Smooth muscle cell (in vitro differentiated cells): ENCODE results near the gene BEX3. TPM values are rescaled to one million over a fixed set of nuclear protein-coding genes. Genes with fewer than 3 reads are reported as not detected.

ENCODE experiments used
- DNase-seq: peaks from one replicate; lab custom pipeline; 2025; ENCODE audit not compliant: unreplicated experiment; lab: John Stamatoyannopoulos, UW
- H2AFZ ChIP-seq: fragments of 200-600 bp; sonication (generic); 2 replicates; pipeline ENCODE4 v1.6.0; 2016; ENCODE audit warnings: antibody characterized with exemption, low read depth, mild to moderate bottlenecking
- H3F3A ChIP-seq: fragments of 200-600 bp; sonication (generic); 2 replicates; pipeline ENCODE4 v1.6.0; 2017; ENCODE audit warnings: antibody characterized with exemption, low read depth
- H3K27ac ChIP-seq: fragments of 200-600 bp; sonication (generic); 2 replicates; pipeline ENCODE4 v1.5.1; 2016; ENCODE audit warnings: low read depth, mild to moderate bottlenecking
- H3K27me3 ChIP-seq: fragments of 200-600 bp; sonication (generic); 2 replicates; pipeline ENCODE4 v1.6.1; 2016; ENCODE audit warnings: low read depth, mild to moderate bottlenecking
- H3K36me3 ChIP-seq: fragments of 200-600 bp; sonication (generic); 2 replicates; pipeline ENCODE4 v1.5.1; 2016; ENCODE audit warnings: low read depth
- H3K4me1 ChIP-seq: fragments of 200-600 bp; sonication (generic); 2 replicates; pipeline ENCODE4 v1.5.1; 2016; ENCODE audit warnings: low read depth
- H3K4me2 ChIP-seq: fragments of 200-600 bp; sonication (generic); 2 replicates; pipeline ENCODE4 v1.6.0; 2016; ENCODE audit warnings: mild to moderate bottlenecking
- H3K4me3 ChIP-seq: fragments of 200-600 bp; sonication (generic); 2 replicates; pipeline ENCODE4 v1.5.1; 2016; ENCODE audit warnings: mild to moderate bottlenecking
- H3K79me2 ChIP-seq: fragments of 200-600 bp; sonication (generic); 2 replicates; pipeline ENCODE4 v1.6.0; 2016; ENCODE audit warnings: low read depth, mild to moderate bottlenecking
- H3K9ac ChIP-seq: fragments of 200-600 bp; sonication (generic); 2 replicates; pipeline ENCODE4 v1.6.0; 2016; ENCODE audit warnings: low read depth
- H3K9me3 ChIP-seq: fragments of 200-600 bp; sonication (generic); replicated peaks from 2 replicates; pipeline ENCODE4 v1.5.1; 2016; ENCODE audit warnings: low read depth
- H4K20me1 ChIP-seq: fragments of 200-600 bp; sonication (generic); 2 replicates; pipeline ENCODE4 v1.6.0; 2016; ENCODE audit warnings: low read depth
- CTCF ChIP-seq: fragments of 200-600 bp; sonication (generic); IDR thresholded peaks from 2 replicates; pipeline ENCODE4 v1.5.1; 2017; ENCODE audit warnings: borderline replicate concordance, mild to moderate bottlenecking, antibody characterized with exemption; ENCODE audit not compliant: insufficient read depth, poor library complexity, severe bottlenecking
- WGBS: methylation state at CpG from one replicate; pipeline ENCODE4 v1.1.7; 2016; ENCODE audit warnings: low lambda C conversion rate; 5-methylcytosine and 5-hydroxymethylcytosine counted together
- polyA plus RNA-seq: library from polyadenylated mRNA; unstranded; fragments of >200 nt; fragmentation: Nextera tagmentation; extraction: Ambion mirVana; gene quantifications from 2 replicates; pipeline ENCODE4 v1.2.1, GENCODE V29; 2016
- total RNA-seq: library from RNA; depleted of rRNA; stranded (reverse); fragments of >200 nt; gene quantifications from 2 replicates; pipeline ENCODE4 v1.2.3, GENCODE V29; 2014

Gene BEX3
- total and polyA plus RNA-seq, 2 experiments from 2014 or later: 259 to 554 TPM

- H3K4me1 ChIP-seq: peaks cover 13% of the 10 kb centered on the region
- no peaks in the 10 kb centered on the region for H3K9me3 ChIP-seq
- no peak overlapping the region for H3K27ac ChIP-seq
- H2AFZ ChIP-seq: no peak overlapping the region
- no peak overlapping the region for H3K9ac ChIP-seq
- DNase-seq: no peak
- H3K27me3 ChIP-seq: no peaks in the 10 kb centered on the region
- no peaks in the 10 kb centered on the region for H3F3A ChIP-seq
- H3K4me3 ChIP-seq: no peak overlapping the region
- no peak overlapping the region for H3K4me2 ChIP-seq
- H3K36me3 ChIP-seq: peaks cover 3% of the 10 kb centered on the region
- TF ChIP-seq CTCF: no peak
- H3K79me2 ChIP-seq: peaks cover 26% of the 10 kb centered on the region
- peaks cover 17% of the 10 kb centered on the region for H4K20me1 ChIP-seq
- WGBS: 83% methylated on average over 2 of the region's 2 CpGs
Observed at GRCh38 chrX:103360092-103360491, 16.2 kb upstream of the BEX3 start.

- Histone ChIP-seq H3K27me3 (no peaks in the 10 kb centered on the region), H3K79me2 (peaks cover 22% of the 10 kb centered on the region), H3K4me1 (peaks cover 10% of the 10 kb centered on the region), H3K9ac (no peak overlapping the region), H3K27ac (no peak overlapping the region), H3K4me3 (no peak overlapping the region), H2AFZ (no peak overlapping the region), H3K36me3 (peaks cover 3% of the 10 kb centered on the region), H3K9me3 (no peaks in the 10 kb centered on the region), H3K4me2 (no peak overlapping the region), H4K20me1 (peaks cover 17% of the 10 kb centered on the region), H3F3A (no peaks in the 10 kb centered on the region)
- no peak for DNase-seq
- no peak for TF ChIP-seq CTCF
- 73% methylated on average over 2 of the region's 2 CpGs for WGBS
Observed at GRCh38 chrX:103360916-103361315, 15.4 kb upstream of the BEX3 start.

- Histone ChIP-seq H3K27me3 (no peaks in the 10 kb centered on the region), H3K79me2 (peaks cover 13% of the 10 kb centered on the region), H3K4me3 (no peak overlapping the region), H3K27ac (no peak overlapping the region), H3K9me3 (no peaks in the 10 kb centered on the region), H3K9ac (no peak overlapping the region), H2AFZ (no peak overlapping the region), H3K4me2 (no peak overlapping the region), H3K36me3 (peaks cover 3% of the 10 kb centered on the region), H3F3A (no peaks in the 10 kb centered on the region), H3K4me1 (peaks cover 9% of the 10 kb centered on the region), H4K20me1 (peaks cover 17% of the 10 kb centered on the region)
- no peak for TF ChIP-seq CTCF
- WGBS: 31% methylated on average over 1 of the region's 1 CpG
- DNase-seq: no peak
Observed at GRCh38 chrX:103361798-103362197, 14.5 kb upstream of the BEX3 start.

- H3K9me3 ChIP-seq: no peaks in the 10 kb centered on the region
- H3K27ac ChIP-seq: no peak overlapping the region
- no peak overlapping the region for H2AFZ ChIP-seq
- 21% methylated on average over 1 of the region's 1 CpG for WGBS
- peaks cover 12% of the 10 kb centered on the region for H4K20me1 ChIP-seq
- H3K79me2 ChIP-seq: peaks cover 6% of the 10 kb centered on the region
- no peaks in the 10 kb centered on the region for H3F3A ChIP-seq
- DNase-seq: no peak
- no peak overlapping the region for H3K4me2 ChIP-seq
- TF ChIP-seq CTCF: no peak
- no peak overlapping the region for H3K4me3 ChIP-seq
- no peak overlapping the region for H3K9ac ChIP-seq
- H3K36me3 ChIP-seq: peaks cover 3% of the 10 kb centered on the region
- no peaks in the 10 kb centered on the region for H3K27me3 ChIP-seq
- peaks cover 7% of the 10 kb centered on the region for H3K4me1 ChIP-seq
Observed at GRCh38 chrX:103362474-103362873, 13.9 kb upstream of the BEX3 start.
